Activated CD8-positive, alpha-beta memory T cell treated with anti-CD3 and anti-CD28 coated beads for 24 hours (primary cell): ENCODE measurements around the gene PPIL4.

Experiments used
- DNase-seq: peaks from one replicate; pipeline ENCODE4 v3.0.0-alpha.2; 2020

Gene PPIL4

DNA sequence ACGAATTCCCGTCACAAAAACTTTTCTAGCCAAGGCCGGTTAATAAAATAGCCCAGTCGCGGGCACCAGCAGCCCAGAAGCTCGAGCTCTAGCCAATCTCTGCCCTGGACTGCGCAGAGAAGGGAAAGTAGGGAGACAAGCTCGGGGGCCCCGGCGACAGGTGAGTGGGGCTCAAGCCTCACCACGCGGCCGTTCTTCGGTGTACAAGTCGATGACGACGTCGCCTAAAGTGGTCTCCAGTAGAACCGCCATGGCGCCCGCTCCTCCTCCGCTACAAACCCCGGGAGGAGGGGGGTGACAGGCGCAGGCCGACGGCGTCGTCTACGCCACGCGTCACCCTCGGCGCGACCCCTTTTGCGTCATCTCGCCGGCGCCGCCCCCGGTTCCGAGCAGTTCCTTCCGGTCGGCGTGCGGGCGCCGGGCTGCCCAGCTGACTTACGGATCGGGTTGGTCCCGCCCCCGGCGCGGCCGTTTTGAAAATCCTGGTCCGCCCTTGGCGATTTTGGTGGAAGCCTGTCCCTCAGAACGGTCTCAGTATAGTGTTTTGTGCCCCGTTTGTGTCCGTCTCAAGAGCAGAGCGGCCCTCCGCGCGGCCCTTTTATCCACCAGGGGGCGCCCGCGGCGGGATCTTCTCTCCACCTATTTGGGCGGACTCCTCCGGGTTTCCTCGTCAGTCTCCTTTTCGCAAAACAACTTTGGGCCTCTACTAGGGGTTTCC, at the start of gene PPIL4:
Gene PPIL4 (minus strand): TSS at position 290 of the 718 bp plus-strand sequence. CDS start 38 bp downstream, at position 252.
- peak; percentile 98 for DNase-seq

DNA sequence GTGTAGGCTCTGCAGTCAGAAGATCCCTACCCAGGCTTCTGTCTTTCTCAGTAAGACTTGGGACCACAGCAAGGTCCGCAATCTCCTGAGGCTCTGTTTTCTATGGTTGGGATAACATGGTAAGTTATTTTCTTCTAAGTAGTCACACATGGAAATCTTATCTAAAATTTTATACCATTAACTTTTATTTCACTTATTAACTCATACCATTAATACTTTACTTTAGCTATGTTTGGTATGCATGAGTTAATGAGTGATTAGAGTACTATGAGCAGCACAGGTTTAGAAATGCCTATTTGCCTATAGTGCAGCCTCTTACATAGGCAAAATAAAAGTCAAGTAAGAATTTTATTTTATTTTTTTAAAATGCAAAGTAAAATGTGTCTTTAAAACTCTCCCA, 47.6 kb upstream of the PPIL4 start:
- no peak for DNase-seq

DNA sequence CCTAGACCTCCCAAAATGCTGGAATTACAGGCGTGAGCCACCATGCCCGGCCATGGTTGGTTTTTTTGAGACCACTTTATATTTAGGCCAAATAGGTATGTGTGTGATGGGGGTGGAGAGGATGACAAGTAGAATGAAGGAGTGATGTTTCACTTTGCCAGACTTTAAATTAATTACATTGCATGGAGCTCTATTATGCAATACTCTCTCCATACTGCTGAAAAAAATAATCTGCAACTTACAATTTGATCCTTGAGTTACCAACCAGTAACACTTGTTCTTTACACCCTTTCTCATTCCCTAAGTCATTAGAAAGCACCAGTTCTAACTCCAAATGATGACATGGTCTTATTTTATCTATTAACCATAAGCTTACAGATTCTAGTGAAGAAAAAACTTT, 47.1 kb upstream of the PPIL4 start:
- no peak for DNase-seq

GRCh38 chr6:149586149-149586548, 40.3 kb upstream of the PPIL4 start:
- DNase-seq, result no peak

DNA sequence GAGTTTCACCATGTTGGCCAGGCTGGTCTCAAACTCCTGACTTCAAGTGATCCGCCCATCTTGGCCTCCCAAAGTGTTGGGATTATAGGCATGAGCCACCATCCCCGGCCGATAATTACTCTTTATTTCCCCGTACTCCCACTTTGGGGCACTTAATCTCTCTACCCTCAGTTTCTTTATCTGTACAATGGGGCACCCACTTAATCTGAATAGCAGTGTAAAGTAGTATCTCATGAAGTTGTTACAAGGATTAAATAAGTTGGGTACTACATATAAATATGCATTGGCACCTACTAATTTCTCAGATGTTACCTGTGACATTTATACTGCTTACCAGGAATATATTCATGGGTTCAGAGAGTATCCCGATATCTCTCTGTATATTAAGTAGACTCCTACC, 35.5 kb upstream of the PPIL4 start:
- no peak for DNase-seq

DNA sequence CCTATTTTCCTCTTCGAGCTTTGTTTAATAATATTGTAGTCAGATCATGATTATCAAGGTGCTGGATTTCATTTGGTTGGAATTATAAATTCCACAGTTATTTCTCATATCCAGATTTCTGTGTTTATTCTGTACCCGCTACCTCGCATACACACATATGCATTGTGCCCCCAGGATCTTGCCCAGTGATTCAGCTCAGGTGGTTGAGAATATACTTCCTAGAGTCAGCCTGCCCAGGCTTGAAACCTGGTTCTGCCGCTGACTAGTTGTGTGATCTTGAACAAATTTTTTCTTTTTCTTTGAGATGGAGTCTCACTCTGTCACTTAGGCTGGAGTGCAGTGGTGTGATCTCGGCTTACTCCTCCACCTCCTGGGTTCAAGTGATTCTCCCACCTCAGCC, 35.0 kb upstream of the PPIL4 start:
- no peak for DNase-seq

DNA sequence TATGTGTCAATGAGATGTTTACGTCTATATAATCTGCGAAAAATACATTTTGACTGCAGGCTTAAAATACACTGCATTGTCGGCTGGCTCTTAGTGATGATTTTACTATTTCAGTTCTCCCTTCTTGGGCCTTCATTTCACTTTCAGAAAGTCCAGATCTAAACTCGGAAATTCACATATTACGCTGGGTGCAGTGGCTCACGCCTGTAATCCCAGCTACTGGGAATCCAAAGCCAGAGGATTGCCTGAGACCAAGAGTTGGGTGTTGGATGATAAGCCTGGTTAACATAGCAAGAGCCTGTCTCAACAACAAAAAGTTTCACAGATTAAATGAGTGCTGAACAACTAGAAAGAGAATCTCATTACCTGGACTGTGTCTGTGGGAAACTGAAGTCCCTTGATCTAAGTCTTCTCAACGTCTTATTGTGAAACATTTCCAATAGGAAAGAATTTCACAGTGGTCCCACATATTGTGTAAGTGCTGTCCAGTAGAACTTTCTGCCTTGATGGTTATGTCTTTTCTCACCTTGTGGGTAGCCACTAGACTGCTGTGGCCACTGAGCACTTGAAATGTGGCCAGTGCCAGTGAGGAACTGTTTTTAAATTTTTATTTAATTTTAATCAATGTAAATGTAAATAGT, 22.2 kb upstream of the PPIL4 start:
- no peak for DNase-seq

DNA sequence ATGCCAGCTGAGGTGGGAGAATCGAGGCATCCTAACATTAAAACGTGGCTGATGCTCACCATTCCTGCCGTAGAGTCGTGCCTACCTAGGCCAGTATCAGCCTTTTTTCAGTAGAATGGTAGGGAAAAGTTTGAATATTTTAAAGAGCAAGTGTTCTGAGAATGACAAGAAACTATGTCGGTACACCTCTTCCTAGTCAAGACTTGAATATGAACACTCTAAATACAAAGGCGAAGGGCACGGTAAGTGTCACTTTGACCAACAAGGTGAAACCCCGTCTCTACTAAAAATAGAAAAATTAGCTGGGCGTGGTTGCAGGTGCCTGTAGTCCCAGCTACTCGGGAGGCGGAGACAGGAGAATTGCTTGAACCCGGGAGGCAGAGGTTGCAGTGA, 21.3 kb upstream of the PPIL4 start:
- no peak for DNase-seq

- no peak for DNase-seq
Measured at GRCh38 chr6:149566410-149567193, 20.8 kb upstream of the PPIL4 start.

DNA sequence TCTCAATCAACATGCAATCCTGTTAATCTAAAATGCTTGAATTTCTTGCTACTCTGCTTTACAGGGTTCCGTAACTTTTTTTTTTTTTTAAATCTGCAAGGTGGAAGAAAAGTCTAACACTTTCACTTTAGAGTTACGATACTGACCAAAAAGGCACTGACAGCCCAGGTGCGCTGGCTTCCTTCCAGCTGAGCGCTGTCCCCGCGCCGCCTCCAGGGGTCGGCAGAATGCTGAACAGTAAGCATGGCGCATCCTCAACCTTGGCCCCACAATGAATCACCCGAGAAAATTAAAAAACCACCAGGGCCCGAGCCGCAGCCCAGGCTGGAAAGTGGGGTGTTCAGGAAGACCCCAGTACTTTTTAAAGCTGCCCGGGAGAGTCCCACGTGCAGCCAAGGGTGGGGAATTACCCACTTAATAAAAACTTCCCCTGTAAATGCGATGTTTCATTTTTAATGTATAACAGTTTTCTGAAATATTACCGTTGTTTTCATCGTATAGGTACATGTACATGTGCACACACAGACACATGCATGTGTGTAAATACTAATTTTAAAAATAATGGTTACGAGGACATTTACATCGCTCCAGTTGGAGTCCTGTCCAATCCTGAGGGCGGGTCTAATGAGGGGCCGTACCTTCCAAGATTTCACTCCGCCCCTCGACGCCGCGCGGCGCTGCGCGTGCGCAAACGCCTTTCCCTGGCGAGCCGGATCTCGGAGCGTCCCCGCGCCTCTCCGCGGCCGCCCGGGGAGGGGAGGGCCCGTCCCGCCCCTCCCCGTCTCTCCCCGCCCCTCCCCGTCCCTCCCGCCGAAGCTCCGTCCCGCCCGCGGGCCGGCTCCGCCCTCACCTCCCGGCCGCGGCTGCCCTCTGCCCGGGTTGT, 19.9 kb upstream of the PPIL4 start, which contains the start of gene GINM1:
Gene GINM1 (plus strand): TSS at position 849 of the 883 bp plus-strand sequence. CDS start 40 bp downstream, outside the sequence.
- DNase-seq, result peak; percentile 99

GRCh38 chr6:149563928-149564325, 18.1 kb upstream of the PPIL4 start:
- no peak for DNase-seq

DNA sequence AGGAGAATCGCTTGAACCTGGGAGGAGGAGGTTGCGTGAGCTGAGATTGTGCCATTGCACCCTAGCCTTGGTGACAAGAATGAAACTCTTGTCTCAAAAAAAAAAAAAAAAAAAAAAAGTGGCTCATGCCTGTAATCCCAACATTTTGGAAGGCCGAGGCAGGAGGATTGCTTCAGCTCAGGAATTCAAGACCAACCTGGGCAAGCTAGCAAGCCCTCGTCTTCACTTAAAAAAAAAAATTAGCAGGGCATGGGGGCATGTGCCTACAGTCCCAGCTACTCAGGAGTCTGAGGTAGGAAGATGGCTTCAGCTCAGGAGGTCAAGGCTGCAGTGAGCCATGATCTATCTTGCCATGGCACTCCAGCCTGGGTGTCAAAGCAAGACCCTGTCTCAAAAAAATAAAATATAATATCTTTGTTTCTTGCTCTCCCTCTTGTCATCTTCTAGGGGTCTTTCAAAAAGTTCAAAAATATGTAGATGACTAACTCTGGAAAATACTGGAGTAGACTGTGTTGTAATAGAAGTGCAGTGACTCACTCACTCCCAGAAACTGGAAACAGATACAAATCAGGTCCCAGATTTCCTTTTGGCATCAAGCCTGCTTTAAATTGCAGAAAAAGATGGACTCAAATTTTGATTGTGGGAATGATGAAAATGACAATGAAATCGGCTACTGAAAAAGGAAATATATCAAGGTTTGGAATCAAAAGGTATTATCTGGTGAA, 17.5 kb upstream of the PPIL4 start:
- DNase-seq, result no peak

GRCh38 chr6:149560736-149561135, 14.9 kb upstream of the PPIL4 start:
- DNase-seq, result no peak

DNA sequence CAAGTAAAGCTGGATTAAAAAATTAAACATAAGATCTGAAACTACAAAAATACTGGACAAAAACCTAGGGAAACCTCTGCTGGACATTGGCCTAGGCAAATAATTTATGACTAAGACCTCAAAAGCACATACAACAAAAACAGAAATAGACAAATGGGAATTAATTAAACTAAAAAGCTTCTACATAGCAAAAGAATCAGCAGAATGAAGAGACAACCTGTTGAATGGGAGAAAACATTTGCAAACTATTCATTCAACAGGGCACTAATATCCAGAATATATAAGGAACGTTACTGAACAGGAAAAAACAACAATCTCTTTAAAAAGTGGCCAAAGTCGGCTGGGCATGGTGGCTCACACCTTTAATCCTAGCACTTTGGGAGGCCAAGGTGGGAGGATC, 13.5 kb upstream of the PPIL4 start:
- DNase-seq, result no peak

GRCh38 chr6:149558029-149558428, 12.2 kb upstream of the PPIL4 start:
- no peak for DNase-seq

DNA sequence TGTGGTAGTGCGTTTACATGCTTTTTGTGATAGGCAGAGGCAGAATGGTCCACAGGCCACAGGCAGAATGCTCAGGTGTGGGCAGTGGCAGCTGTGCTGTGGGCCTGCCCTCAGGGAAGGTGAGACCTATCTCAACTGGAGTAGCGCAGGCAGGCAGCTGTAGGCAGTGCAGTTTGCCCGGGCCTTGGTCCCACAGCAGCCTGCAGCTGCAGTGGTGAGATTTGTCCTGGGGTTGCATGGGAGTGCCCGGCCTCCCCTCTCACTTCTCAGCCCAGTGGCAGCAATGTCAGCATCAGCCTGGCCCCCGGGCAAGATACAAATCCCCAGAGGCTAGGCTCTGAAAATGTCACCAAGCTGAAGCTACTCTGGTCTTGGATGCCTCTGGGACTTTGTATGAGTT, 6.1 kb upstream of the PPIL4 start:
- DNase-seq, result no peak

DNA sequence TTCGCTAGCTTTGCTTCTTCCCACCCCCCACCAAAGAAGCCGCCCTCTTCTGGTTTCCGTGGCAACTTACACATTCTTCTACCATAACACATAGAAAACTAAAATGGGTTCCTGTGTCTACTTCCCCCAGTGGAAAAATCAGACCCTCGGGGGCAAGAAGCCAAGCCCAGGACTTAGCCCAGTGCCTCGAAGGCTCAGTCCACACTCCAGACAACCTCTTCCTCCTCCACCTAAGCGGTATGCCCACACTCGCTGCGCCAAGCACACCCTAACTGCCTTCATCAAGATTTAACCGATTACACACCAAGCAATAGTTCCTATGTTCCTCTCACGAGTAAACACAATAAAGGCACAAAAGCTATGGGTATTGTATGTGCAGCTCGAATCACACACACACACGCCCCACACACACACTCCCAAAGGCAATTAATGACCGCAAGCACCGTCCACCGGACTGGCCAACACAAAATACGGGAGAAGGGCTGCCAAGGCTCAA, 537 bp downstream of the PPIL4 start:
- DNase-seq, result peak; percentile 73

DNA sequence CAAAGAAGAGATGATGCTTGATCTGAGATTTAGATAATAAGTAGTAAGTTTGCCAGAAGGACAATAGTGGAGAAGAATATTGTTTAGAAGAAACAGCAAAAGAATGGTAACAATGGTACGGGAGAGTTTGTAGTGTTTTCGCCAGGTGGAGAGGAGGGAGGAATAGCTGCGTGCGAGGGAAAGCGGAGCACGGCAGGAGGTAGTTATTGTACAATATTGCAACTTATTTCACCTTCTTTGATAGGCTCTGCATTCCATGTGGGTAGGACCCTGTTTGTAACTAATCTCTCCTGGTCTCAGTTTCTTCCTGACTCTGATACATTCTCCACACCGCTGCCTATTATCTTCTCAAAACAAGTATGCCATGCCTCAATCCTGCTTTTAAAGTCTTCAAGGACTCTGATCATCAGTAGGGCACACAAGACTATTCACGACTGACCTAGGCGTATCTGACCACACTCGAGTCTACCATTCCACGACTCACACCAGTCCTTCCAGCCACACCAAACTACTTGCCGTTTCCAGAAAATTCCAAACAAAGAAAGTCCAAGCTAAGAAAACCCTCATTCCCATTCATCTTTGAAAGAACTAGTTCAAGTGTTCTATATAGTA, 1.1 kb downstream of the PPIL4 start:
- no peak for DNase-seq

GRCh38 chr6:149541139-149541538, 4.7 kb downstream of the PPIL4 start:
- no peak for DNase-seq

- no peak for DNase-seq
Measured at GRCh38 chr6:149534742-149535141, 11.1 kb downstream of the PPIL4 start.

DNA sequence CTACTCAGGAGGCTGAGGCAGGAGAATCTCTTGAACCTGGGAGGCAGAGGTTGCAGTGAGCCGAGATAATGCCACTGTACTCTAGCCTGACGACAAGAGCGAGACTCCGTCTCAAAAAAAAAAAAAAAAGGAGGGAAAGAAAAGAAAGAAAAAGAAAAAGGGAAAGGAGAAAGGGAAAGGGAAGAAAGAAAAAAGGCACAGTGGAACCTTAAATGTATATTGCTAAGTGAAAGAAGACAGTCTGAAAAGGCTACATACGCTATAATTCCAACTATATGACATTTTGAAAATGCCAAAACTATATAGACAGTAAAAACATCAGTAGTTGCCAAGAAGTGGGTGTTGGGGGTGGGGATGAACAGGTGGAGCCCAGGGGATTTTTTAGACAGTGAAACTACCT, 16.2 kb downstream of the PPIL4 start:
- DNase-seq, result no peak
